ENCODE measurements around the gene DGKI. TPM values are rescaled to one million over a fixed set of nuclear protein-coding genes. Genes with fewer than 3 reads are reported as not detected.

The DGKI gene
- total and polyA plus RNA-seq, 2 of the 13 experiments (the other 11 are each of a cell fraction or from before 2014, with no cell fraction given) = 0.09 to 0.17 TPM

DNA sequence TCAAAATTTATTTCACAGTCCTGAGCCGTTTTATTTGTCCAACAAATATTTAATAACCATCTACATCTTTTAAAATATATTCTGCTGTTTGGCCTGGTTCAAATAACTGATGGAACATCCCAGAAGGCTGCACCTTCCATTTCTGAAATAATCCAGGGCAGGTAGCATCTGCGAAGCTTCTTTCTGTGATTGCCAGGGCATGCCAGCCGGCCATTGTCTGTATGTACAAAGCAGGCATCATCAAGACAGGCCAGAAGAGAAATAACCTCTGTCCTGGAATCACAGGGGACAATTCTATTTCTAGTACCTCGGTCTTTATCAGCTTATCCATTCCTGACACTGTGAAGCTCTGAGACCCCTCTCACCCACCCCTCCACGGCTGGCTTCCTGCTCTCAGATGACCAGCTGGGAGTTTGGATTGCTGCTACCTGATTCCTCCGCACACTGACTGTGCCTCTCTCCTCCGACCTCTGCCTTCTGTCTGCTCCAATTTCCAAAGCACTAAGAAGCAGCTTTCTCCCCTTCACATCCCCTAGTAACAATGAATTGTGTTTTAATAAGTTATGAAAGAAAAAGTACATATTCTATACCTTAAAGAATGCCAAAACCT, 8.0 kb downstream of the DGKI start:
- Histone ChIP-seq H3K4me1 (ENCODE audit: insufficient read depth, low read length) (peaks cover 8% of the 10 kb centered on the region), H2AFZ (ENCODE audit: low read length) (no peak overlapping the region), H3K4me3 (replicated peaks in 1 of 3; ENCODE audit: insufficient read depth in 1 of 3, low read depth in 2 of 3, low read length in 3 of 3) (no peak overlapping the region), H3K4me2 (ENCODE audit: low read depth, low read length) (no peak overlapping the region), H3K27me3 (ENCODE audit: control insufficient read depth in 1 of 2, insufficient read depth in 2 of 2, low read length in 2 of 2) (peaks cover 0 to 2% of the 10 kb centered on the region in 2 experiments; a peak in 1 of 5 replicates), H3K79me2 (ENCODE audit: insufficient read depth, low read length) (no peaks in the 10 kb centered on the region), H3K9ac (ENCODE audit: insufficient read depth, low read depth, low read length) (no peak overlapping the region), H4K20me1 (ENCODE audit: insufficient read depth, low read length) (no peaks in the 10 kb centered on the region), H3K36me3 (replicated peaks in 1 of 2; ENCODE audit: control insufficient read depth in 1 of 2, insufficient read depth in 2 of 2, low read length in 2 of 2) (no peaks in the 10 kb centered on the region), H3K27ac (ENCODE audit: extremely low read length, insufficient read depth, low read length) (no peak overlapping the region), H3K9me3 (ENCODE audit: low read length) (peaks cover under 1% of the 10 kb centered on the region; the same call in 1 of the 2 replicates)
- WGBS (ENCODE audit: low lambda C conversion rate) = 40% methylated on average over 7 of the region's 7 CpGs
- no peak for TF ChIP-seq RAD51 (IDR thresholded peaks at IDR 0.05; ENCODE audit: borderline replicate concordance)
- no peak for TF ChIP-seq ZNF431 (CRISPR knock-in tag; IDR thresholded peaks at IDR 0.05; ENCODE audit: borderline replicate concordance, low read depth)
- TF ChIP-seq MED8 (CRISPR knock-in tag; IDR thresholded peaks at IDR 0.05; ENCODE audit: insufficient replicate concordance) = no peak
- TF ChIP-seq ZNF232 (CRISPR knock-in tag; IDR thresholded peaks at IDR 0.05; ENCODE audit: borderline replicate concordance) = no peak
- no peak for TF ChIP-seq ZNF510 (CRISPR knock-in tag; IDR thresholded peaks at IDR 0.05; ENCODE audit: low read depth)
- TF ChIP-seq ZFY (CRISPR knock-in tag; IDR thresholded peaks at IDR 0.05) = no peak
- TF ChIP-seq, protein P1, sequence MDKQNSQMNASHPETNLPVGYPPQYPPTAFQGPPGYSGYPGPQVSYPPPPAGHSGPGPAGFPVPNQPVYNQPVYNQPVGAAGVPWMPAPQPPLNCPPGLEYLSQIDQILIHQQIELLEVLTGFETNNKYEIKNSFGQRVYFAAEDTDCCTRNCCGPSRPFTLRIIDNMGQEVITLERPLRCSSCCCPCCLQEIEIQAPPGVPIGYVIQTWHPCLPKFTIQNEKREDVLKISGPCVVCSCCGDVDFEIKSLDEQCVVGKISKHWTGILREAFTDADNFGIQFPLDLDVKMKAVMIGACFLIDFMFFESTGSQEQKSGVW (CRISPR knock-in tag; IDR thresholded peaks at IDR 0.05; ENCODE audit: borderline replicate concordance) = no peak
- TF ChIP-seq MYPOP (CRISPR knock-in tag; IDR thresholded peaks at IDR 0.05) = no peak
- no peak for TF ChIP-seq TBP (CRISPR knock-in tag; IDR thresholded peaks at IDR 0.05)
- no peak for TF ChIP-seq DDIT3 (CRISPR knock-in tag; IDR thresholded peaks at IDR 0.05)
- TF ChIP-seq KLF16 (CRISPR knock-in tag; IDR thresholded peaks at IDR 0.05) = no peak
- no peak for TF ChIP-seq KLF15 (CRISPR knock-in tag; IDR thresholded peaks at IDR 0.05; ENCODE audit: borderline replicate concordance)
- TF ChIP-seq ZUFSP (CRISPR knock-in tag; IDR thresholded peaks at IDR 0.05; ENCODE audit: borderline replicate concordance) = no peak
- TF ChIP-seq HDAC6 (IDR thresholded peaks at IDR 0.05; ENCODE audit: low read depth, low read length) = no peak
- ATAC-seq (no peak), FAIRE-seq (no peak), DNase-seq (ENCODE audit: low spot score) (no peak)
- no TSS peak for BruUV-seq (replicated peaks)
- ChIA-PET CTCF (ENCODE audit: low intra/inter-chr PET ratio, low total read pairs) (no interaction called here), POLR2A (no interaction called here)
- in situ Hi-C loops (cut with HindIII; ENCODE audit: extremely low pct_ligation_motif_present, low pct_unique_long_range_greater_than_20kb) = no loop called here
- intact Hi-C loops (cut with micrococcal nuclease; ENCODE audit: unreplicated experiment) = no loop called here
